Astrocyte (in vitro differentiated cells and primary cell): ENCODE data around the gene TREX2. TPM values are rescaled to one million over a fixed set of nuclear protein-coding genes. Genes with fewer than 3 reads are reported as not detected.

ENCODE experiments used
- DNase-seq: peaks from one replicate; pipeline ENCODE4 v3.0.0-alpha.2; 2010; ENCODE audit warnings: low read depth
- FAIRE-seq: peaks from 2 replicates; lab custom pipeline; 2011; peaks lifted over from hg19 to GRCh38; lab: Jason Lieb, UNC
- H2AFZ ChIP-seq: 2 replicates; pipeline ENCODE4 v1.6.0; 2012; ENCODE audit warnings: low read depth, low read length, inconsistent platforms
- H3K27ac ChIP-seq: 2 replicates; pipeline ENCODE4 v1.5.1; 2011; ENCODE audit warnings: low read depth, low read length, inconsistent platforms
- H3K27me3 ChIP-seq: 2 replicates; pipeline ENCODE4 v1.6.0; 2011; ENCODE audit warnings: low read length, inconsistent platforms; ENCODE audit not compliant: insufficient read depth
- H3K36me3 ChIP-seq: 2 replicates; pipeline ENCODE4 v1.5.1; 2011; ENCODE audit warnings: low read length, inconsistent platforms; ENCODE audit not compliant: insufficient read depth
- H3K4me1 ChIP-seq: 2 replicates; pipeline ENCODE4 v1.5.1; 2011; ENCODE audit warnings: low read length, inconsistent platforms; ENCODE audit not compliant: insufficient read depth
- H3K4me2 ChIP-seq: 2 replicates; pipeline ENCODE4 v1.6.0; 2012; ENCODE audit warnings: low read length, inconsistent platforms
- H3K4me3 ChIP-seq: 2 replicates; pipeline ENCODE4 v1.5.1; 2011; ENCODE audit warnings: low read depth, mild to moderate bottlenecking, low read length, inconsistent platforms; ENCODE audit not compliant: insufficient read depth
- H3K79me2 ChIP-seq: 2 replicates; pipeline ENCODE4 v1.6.0; 2012; ENCODE audit warnings: mild to moderate bottlenecking, low read length, inconsistent platforms; ENCODE audit not compliant: insufficient read depth
- H3K9ac ChIP-seq: 2 replicates; pipeline ENCODE4 v1.6.0; 2012; ENCODE audit warnings: mild to moderate bottlenecking, low read length, inconsistent platforms
- H3K9me3 ChIP-seq: 2 replicates; pipeline ENCODE4 v1.5.1; 2012; ENCODE audit warnings: low read depth, mild to moderate bottlenecking, low read length, inconsistent platforms; ENCODE audit not compliant: insufficient read depth
- H4K20me1 ChIP-seq: 2 replicates; pipeline ENCODE4 v1.6.0; 2012; ENCODE audit warnings: low read length, inconsistent platforms; ENCODE audit not compliant: insufficient read depth
- H3K27ac Mint-ChIP-seq: one replicate; pipeline ENCODE4 v1.8.0; 2021; ENCODE audit warnings: mild to moderate bottlenecking, mixed read lengths; ENCODE audit not compliant: unreplicated experiment
- H3K27me3 Mint-ChIP-seq: one replicate; pipeline ENCODE4 v1.8.0; 2021; ENCODE audit warnings: low read depth, mixed read lengths; ENCODE audit not compliant: unreplicated experiment
- H3K36me3 Mint-ChIP-seq: one replicate; pipeline ENCODE4 v1.8.0; 2021; ENCODE audit warnings: low read depth, mixed read lengths; ENCODE audit not compliant: unreplicated experiment
- H3K4me1 Mint-ChIP-seq: one replicate; pipeline ENCODE4 v1.8.0; 2021; ENCODE audit warnings: low read depth, mixed read lengths; ENCODE audit not compliant: unreplicated experiment
- H3K4me3 Mint-ChIP-seq: one replicate; pipeline ENCODE4 v1.8.0; 2021; ENCODE audit warnings: mild to moderate bottlenecking, moderate library complexity, mixed read lengths; ENCODE audit not compliant: unreplicated experiment
- H3K9me3 Mint-ChIP-seq: one replicate; pipeline ENCODE4 v1.8.0; 2021; ENCODE audit warnings: mild to moderate bottlenecking, mixed read lengths; ENCODE audit not compliant: unreplicated experiment
- CTCF ChIP-seq: IDR thresholded peaks from 2 replicates; pipeline ENCODE4 v1.5.1; 2011; ENCODE audit warnings: low read depth, mild to moderate bottlenecking, inconsistent platforms, low read length, moderate library complexity; ENCODE audit not compliant: insufficient read depth
- EZH2 ChIP-seq: IDR thresholded peaks from 2 replicates; pipeline ENCODE4 v1.6.1; 2012; ENCODE audit warnings: mild to moderate bottlenecking, low read length, inconsistent platforms; ENCODE audit not compliant: insufficient read depth
- total RNA-seq: library from RNA; stranded (reverse); gene quantifications from 2 replicates; pipeline ENCODE4 v1.2.1, GENCODE V29; 2021

TREX2 gene
- total RNA-seq, 1 donor from 2014 or later, result 0.36 TPM

GRCh38 chrX:153412746-153413720, 32.8 kb downstream of the TREX2 start:
- Histone ChIP-seq H3K9ac (no peak overlapping the region), H3K4me1 (no peaks in the 10 kb centered on the region), H4K20me1 (no peaks in the 10 kb centered on the region), H2AFZ (no peak overlapping the region), H3K9me3 (no peaks in the 10 kb centered on the region), H3K4me2 (no peak overlapping the region), H3K36me3 (no peaks in the 10 kb centered on the region), H3K79me2 (no peaks in the 10 kb centered on the region), H3K27me3 (no peaks in the 10 kb centered on the region), H3K4me3 (no peak overlapping the region), H3K27ac (no peak overlapping the region)
- Mint-ChIP-seq H3K4me1 (no peaks in the 10 kb centered on the region), H3K36me3 (no peaks in the 10 kb centered on the region), H3K27ac (no peak overlapping the region), H3K9me3 (no peaks in the 10 kb centered on the region), H3K4me3 (no peak overlapping the region), H3K27me3 (peaks cover 35% of the 10 kb centered on the region)
- FAIRE-seq (no peak), DNase-seq (no peak)
- no peak for TF ChIP-seq CTCF
- no peak for TF ChIP-seq EZH2

DNA sequence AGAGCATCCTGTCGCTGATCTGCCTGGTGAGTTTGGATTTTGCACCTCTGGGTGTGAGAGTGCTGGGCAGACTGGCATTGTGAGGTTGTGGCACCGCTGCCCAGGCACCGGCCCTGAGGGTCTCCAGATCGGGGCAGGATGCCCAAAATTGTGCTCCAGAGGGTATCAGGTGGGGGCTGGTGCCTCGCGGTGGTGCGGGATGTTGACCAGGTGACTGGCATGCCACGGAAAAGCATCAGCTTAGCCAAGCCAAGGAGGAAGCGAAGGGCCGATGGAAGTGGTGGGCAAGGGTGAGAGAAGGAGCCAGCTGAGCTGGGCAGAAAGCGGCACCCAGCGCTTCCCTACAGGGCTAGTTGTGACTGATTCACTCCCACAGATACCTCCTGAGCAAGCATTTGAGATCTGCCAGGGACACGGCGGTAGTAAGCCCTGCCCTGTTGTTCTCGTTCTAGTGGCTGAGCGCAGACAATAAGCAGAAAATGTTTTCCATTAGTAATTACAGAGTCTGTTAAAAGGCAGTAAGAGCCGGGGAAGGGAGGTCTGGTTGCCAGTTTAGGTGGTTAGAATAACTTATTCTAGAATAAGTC, 33.8 kb downstream of the TREX2 start:
- Mint-ChIP-seq H3K27ac (no peak overlapping the region), H3K27me3 (peaks cover 32% of the 10 kb centered on the region), H3K4me1 (no peaks in the 10 kb centered on the region), H3K36me3 (no peaks in the 10 kb centered on the region), H3K4me3 (peak overlapping the region; percentile 66), H3K9me3 (no peaks in the 10 kb centered on the region)
- Histone ChIP-seq H3K4me2 (peak overlapping the region; percentile 77), H3K4me3 (no peak overlapping the region), H4K20me1 (no peaks in the 10 kb centered on the region), H3K27ac (no peak overlapping the region), H2AFZ (peak overlapping the region; percentile 26), H3K36me3 (no peaks in the 10 kb centered on the region), H3K79me2 (no peaks in the 10 kb centered on the region), H3K27me3 (no peaks in the 10 kb centered on the region), H3K4me1 (no peaks in the 10 kb centered on the region), H3K9ac (no peak overlapping the region), H3K9me3 (no peaks in the 10 kb centered on the region)
- FAIRE-seq (no peak), DNase-seq (no peak)
- TF ChIP-seq EZH2 (peak; percentile 56), CTCF (no peak)
